Measurements from ENCODE around the gene AMDHD1.

AMDHD1 gene

GRCh38 chr12:95943330-95943842 lies at the start of gene AMDHD1:
TSS of gene AMDHD1 (plus strand) at chr12:95943331. CDS start at chr12:95943399, 68 bp downstream.
- DNase-seq = no peak

GRCh38 chr12:95896846-95897245 lies 46.3 kb upstream of the AMDHD1 start:
- no peak for DNase-seq

- DNase-seq = no peak
These were observed 45.0 kb upstream of the AMDHD1 start for GRCh38 chr12:95898081-95898480.

GRCh38 chr12:95908573-95908972 lies 34.6 kb upstream of the AMDHD1 start:
- DNase-seq = no peak

- no peak for DNase-seq
These were observed 33.3 kb upstream of the AMDHD1 start for GRCh38 chr12:95909871-95910270.

GRCh38 chr12:95918194-95918993 lies 24.7 kb upstream of the AMDHD1 start:
- peak; percentile 22 for DNase-seq

GRCh38 chr12:95919110-95919509 lies 24.0 kb upstream of the AMDHD1 start:
- no peak for DNase-seq

GRCh38 chr12:95922231-95922630 lies 20.9 kb upstream of the AMDHD1 start:
- no peak for DNase-seq

GRCh38 chr12:95940514-95940913 lies 2.6 kb upstream of the AMDHD1 start:
- no peak for DNase-seq

- no peak for DNase-seq
These were observed 1.0 kb upstream of the AMDHD1 start for GRCh38 chr12:95942101-95942523.

GRCh38 chr12:95942524-95943329 lies 404 bp upstream of the AMDHD1 start, which contains the start of gene CCDC38:
TSS of gene CCDC38 (minus strand) at chr12:95942614. CDS start at chr12:95936509, 6,105 bp downstream.
- DNase-seq = peak; percentile 60

GRCh38 chr12:95944108-95944704 lies 1.1 kb downstream of the AMDHD1 start:
- DNase-seq = no peak

GRCh38 chr12:95949477-95950206 lies 6.5 kb downstream of the AMDHD1 start:
- DNase-seq = no peak

GRCh38 chr12:95951515-95951914 lies 8.4 kb downstream of the AMDHD1 start:
- no peak for DNase-seq

GRCh38 chr12:95953000-95953399 lies 9.9 kb downstream of the AMDHD1 start:
- no peak for DNase-seq

- no peak for DNase-seq
These were observed 12.5 kb downstream of the AMDHD1 start for GRCh38 chr12:95955549-95956159.

GRCh38 chr12:95956557-95957145 lies 13.5 kb downstream of the AMDHD1 start:
- no peak for DNase-seq

GRCh38 chr12:95959107-95959506 lies 16.0 kb downstream of the AMDHD1 start:
- no peak for DNase-seq

GRCh38 chr12:95960241-95960640 lies 17.1 kb downstream of the AMDHD1 start:
- no peak for DNase-seq

GRCh38 chr12:95962222-95962621 lies 19.1 kb downstream of the AMDHD1 start:
- no peak for DNase-seq

GRCh38 chr12:95963096-95963495 lies 20.0 kb downstream of the AMDHD1 start:
- no peak for DNase-seq

Data from NCI-H524 treated with DMSO at 0.1 percent for 48 hours (cell line).